Activated naive CD4-positive, alpha-beta T cell treated with anti-CD3 and anti-CD28 coated beads, Interleukin-2, amount 50 U/mL, for 24 hours (primary cell): ENCODE data around the gene NFIX.
A peak's percentile ranks its signal among the peaks of the same experiment; 100 is the strongest.

Experiments used
- H3K27ac Mint-ChIP-seq: one replicate; pipeline ENCODE4 v1.8.0; 2021; ENCODE audit warnings: mild to moderate bottlenecking, mixed read lengths
- H3K27me3 Mint-ChIP-seq: one replicate; pipeline ENCODE4 v1.8.0; 2021; ENCODE audit warnings: mixed read lengths
- H3K36me3 Mint-ChIP-seq: one replicate; pipeline ENCODE4 v1.8.0; 2021; ENCODE audit warnings: mixed read lengths
- H3K4me1 Mint-ChIP-seq: one replicate; pipeline ENCODE4 v1.8.0; 2021; ENCODE audit warnings: mixed read lengths
- H3K4me3 Mint-ChIP-seq: one replicate; pipeline ENCODE4 v1.8.0; 2021; ENCODE audit warnings: mild to moderate bottlenecking, mixed read lengths
- H3K9me3 Mint-ChIP-seq: one replicate; pipeline ENCODE4 v1.8.0; 2021; ENCODE audit warnings: mixed read lengths

The NFIX gene

DNA sequence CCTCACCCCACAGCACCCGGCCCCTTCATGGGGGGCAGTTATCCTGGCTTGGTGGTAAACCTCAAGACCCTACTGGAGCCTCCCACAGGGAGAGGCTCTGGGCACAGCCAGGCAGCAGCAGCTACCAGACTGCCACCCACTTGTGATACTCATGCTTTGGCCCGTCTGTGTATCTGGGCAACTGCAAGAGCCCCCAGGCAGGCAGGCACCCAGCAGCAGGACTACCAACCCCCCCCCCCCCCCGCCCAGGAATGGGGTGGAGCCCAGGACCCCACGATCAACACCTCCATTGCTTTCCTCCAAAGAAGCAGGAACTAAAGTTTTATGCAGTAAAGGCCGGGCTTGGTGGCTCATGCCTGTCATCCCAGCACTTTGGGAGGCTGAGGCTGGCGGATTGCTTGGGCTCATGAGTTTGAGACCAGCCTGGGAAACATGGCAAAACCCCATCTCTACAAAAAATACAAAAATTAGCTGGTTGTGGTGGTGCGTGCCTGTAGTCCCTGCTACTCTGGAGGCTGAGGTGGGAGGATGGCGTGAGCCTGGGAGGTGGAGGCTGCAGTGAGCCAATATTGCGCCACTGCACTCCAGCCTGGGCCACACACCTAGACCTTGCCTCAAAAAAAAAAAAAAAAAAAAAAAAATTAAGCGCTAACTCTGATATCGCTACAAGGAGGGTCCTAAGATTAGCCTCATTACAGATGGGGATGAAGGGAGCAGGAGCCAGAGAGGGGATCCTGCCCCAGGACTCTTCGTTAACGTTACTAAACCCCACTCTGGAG, 108.5 kb downstream of the NFIX start:
- Mint-ChIP-seq H3K27me3 (no peaks in the 10 kb centered on the region), H3K27ac (no peak overlapping the region), H3K4me1 (peaks cover 38% of the 10 kb centered on the region), H3K36me3 (no peaks in the 10 kb centered on the region), H3K4me3 (peak overlapping the region; percentile 91), H3K9me3 (no peaks in the 10 kb centered on the region)

DNA sequence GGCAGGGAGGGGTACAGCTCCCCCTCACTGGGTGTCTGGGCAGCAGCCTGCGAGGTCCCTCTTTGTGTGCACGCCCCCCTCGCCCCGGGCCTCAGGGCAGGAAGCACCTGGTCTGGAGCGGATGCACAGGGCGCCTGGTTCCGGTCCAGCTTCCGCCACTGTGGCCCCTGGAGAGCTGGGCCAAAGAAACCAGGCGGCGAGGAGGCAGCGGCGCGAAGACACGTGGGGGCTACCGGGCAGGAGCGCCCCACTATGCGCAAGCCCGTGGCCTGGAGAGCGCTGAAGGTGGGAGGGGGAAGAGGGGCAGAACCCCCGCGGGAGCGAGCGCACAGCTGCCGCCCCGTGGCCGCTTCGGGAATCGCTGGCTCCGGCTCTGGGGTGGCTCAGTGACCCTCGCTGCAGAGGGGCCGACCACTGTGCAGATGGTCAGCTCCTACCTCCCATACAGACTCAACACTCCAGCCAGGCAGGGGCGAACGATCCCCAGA, 109.1 kb downstream of the NFIX start:
- no peaks in the 10 kb centered on the region for H3K9me3 Mint-ChIP-seq
- H3K4me3 Mint-ChIP-seq: peak overlapping the region; percentile 91
- H3K27me3 Mint-ChIP-seq: no peaks in the 10 kb centered on the region
- H3K4me1 Mint-ChIP-seq: peaks cover 34% of the 10 kb centered on the region
- peak overlapping the region; percentile 91 for H3K27ac Mint-ChIP-seq
- no peaks in the 10 kb centered on the region for H3K36me3 Mint-ChIP-seq

DNA sequence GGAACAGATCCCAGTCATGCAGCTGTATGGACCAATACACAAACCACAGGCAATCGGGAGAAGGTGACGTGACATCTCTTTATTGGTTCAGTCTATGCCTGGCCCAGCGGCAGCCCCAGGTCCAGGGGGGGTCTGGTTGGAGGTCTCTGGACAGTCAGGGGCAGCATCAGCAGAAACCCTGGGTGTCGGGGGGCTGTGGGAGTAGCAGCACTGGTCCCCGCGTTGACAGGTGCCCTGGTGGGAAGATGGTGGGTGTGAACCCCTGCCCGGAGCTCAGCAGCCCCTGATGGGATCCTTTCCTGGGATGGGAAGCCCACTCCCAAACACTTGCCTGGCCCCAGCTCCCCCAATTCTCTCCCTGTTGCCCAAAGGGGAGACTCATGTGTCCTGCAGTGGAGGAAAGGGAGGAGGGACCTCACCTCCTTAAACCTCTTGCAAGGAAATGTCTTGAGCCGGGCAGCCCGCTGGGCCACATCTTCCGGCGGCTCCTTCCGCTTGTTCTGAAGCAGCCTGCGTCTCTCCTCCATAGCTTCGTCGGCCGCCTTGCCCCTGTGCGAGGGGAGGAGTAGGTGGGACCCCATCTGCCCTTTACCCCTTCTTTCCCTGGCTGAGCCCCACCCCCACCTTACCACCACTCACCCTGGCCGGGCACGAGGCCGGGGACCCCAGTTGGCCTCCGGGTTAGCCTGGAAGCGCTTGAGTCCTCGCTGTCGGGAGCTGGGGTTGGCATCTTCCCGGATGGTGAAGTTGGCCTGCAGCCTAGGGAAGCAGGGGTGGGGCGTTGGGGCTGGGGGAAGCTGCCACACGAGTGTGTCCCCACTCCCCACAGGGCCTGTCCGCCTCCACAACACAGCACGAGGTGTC, 109.8 kb downstream of the NFIX start:
- Mint-ChIP-seq H3K27me3 (no peaks in the 10 kb centered on the region), H3K4me1 (peaks cover 30% of the 10 kb centered on the region), H3K36me3 (no peaks in the 10 kb centered on the region), H3K4me3 (peak overlapping the region; percentile 91), H3K27ac (peak overlapping the region; percentile 91), H3K9me3 (no peaks in the 10 kb centered on the region)

DNA sequence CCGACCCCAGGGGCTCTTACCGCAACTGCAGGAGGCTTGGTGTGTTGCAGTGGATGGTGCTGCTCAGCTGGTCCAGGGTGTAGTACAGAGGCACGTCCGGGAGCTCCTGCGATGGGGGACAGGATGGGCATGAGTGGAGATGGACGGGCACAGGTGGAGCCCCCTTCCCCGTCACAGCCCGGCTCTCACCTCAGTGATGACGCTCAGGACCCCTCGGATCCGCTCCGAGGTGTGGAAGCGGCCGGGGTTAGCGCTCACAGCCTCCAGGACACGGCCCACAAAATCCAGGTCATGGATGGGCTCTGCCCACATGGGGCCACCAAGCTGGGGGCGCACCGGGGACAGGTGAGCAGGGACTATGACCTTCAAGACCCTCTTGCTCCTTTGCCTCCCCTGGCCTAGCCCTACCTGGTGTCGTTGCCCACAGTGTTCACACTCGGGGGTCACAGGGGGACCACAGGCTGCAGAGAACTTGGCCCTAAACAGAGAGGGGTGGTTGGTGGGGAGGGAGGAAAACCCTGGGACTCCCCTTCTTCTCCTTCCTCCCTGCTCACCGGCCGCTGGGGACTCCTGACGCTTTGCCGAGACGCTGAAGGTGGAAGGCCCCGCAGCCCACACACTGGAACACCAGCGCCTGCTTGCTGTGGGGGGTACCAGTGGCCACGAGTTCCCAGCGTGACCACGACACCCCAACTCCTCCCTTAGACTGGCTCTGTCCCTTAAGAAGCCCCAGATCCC, 114.3 kb downstream of the NFIX start:
- H3K27ac Mint-ChIP-seq: peak overlapping the region; percentile 30
- H3K4me1 Mint-ChIP-seq: peaks cover 9% of the 10 kb centered on the region
- peaks cover 5% of the 10 kb centered on the region for H3K36me3 Mint-ChIP-seq
- no peak overlapping the region for H3K4me3 Mint-ChIP-seq
- H3K9me3 Mint-ChIP-seq: no peaks in the 10 kb centered on the region
- no peaks in the 10 kb centered on the region for H3K27me3 Mint-ChIP-seq

DNA sequence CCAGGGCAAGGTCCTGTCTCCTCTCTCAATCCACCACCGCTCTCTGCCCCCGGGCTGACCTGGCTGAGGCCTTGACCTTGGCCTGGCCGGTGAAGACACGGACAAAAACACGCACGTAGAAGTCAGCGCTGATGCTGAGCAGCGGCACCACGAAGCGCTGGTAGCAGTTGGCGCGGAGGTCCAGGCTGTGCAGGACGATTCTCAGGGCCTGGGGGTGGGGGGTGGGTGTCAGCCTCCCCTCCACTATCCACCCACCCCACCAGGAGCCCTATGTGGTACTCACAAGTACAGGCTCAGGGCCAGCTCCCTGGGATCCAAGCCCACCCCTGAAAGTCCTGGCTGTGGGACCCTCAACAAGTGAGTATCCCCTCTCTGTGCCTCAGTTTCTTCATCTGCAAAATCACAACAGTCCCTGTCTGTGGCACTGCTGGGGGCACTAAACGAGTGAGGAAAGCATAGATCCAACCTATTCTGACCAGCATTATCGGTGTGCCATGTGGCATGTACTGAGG, 114.9 kb downstream of the NFIX start:
- Mint-ChIP-seq H3K4me1 (peaks cover 4% of the 10 kb centered on the region), H3K9me3 (no peaks in the 10 kb centered on the region), H3K36me3 (peaks cover 5% of the 10 kb centered on the region), H3K27ac (peak overlapping the region; percentile 30), H3K27me3 (no peaks in the 10 kb centered on the region), H3K4me3 (no peak overlapping the region)

DNA sequence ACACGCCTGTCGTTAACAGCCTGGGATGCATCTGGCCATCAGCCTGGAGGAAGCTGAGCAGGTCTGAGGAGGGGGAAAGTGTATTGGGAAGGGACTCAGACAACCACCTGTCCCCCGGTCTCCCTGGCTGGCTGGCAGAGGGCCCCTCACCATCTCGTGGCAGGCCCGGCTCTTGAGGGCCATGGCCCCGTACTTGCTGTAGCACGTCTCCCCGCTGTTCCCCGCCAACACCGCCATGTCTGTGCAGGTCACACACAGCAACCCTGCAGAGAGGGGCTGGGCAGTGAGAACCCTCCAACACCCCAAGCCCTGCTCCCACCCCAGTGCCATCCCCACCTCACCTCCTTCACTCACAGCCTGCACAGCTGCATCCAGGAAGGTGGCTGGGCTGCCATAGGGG, 117.3 kb downstream of the NFIX start:
- Mint-ChIP-seq H3K36me3 (peaks cover 9% of the 10 kb centered on the region), H3K4me3 (no peak overlapping the region), H3K9me3 (no peaks in the 10 kb centered on the region), H3K27me3 (no peaks in the 10 kb centered on the region), H3K27ac (no peak overlapping the region), H3K4me1 (peaks cover 17% of the 10 kb centered on the region)

DNA sequence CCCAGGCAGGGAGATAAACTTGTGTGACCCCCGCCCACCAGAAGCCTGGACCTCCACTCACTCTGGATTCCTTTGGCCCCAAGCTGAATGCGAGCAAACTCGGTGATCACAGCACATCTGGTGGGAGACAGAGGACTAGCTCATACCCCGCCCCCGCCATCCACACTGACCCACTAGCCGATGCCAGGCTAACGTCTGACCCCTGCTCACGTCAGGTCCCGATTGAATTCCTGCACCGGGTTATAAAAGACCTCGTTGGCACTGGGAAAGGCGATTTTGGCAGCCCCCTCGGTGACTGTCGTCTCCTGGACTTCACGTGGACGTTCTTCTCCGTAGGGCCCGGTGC, 120.6 kb downstream of the NFIX start:
- H3K4me3 Mint-ChIP-seq: peak overlapping the region; percentile 90
- peak overlapping the region; percentile 98 for H3K27ac Mint-ChIP-seq
- H3K36me3 Mint-ChIP-seq: peaks cover 9% of the 10 kb centered on the region
- H3K9me3 Mint-ChIP-seq: no peaks in the 10 kb centered on the region
- H3K27me3 Mint-ChIP-seq: no peaks in the 10 kb centered on the region
- peaks cover 34% of the 10 kb centered on the region for H3K4me1 Mint-ChIP-seq

DNA sequence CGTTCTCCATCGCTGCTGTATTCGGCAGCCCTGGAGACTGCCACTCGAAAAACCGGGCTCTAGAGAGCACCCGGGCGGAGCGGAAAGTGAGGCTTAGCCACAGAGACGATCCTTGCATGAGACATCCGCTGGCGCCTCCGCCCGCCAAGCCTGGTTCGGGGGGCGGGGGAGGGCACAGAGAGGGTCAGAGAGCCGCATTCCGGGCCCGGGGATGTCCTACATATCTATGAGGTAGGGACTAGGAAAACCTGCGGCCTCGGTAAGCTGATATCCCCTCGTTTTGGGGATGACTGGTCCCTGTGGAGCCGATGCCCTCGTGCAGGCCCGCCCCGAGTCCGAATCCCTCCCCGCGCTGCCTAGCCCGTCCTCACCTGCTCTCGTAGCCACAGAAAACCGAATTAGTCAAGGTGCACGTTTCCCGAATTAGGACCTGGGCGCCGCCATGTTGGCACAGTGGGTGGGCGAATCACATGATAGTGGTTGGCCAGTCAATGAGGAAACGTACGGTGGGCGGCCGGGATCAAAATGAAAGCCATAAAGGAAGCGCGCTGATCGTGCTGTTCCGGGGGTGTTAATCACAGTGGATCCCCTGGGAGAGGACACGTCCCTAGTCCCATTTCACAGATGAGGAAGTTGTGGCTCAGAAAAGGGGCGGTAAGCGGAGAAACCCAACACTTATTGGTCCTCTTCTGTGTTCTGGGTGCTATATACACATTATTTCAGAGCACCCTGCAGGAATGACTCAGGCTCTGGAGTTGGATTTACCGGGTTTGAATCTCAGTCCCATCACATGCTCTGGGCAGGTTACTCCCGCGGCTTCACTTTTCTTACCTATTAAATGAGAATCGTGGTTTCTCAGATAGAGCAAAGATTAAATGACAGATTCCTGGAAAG, 121.3 kb downstream of the NFIX start, which contains the start of gene TRMT1:
Gene TRMT1, minus strand, starts transcription at position 459 of the 894 bp plus-strand sequence. Its CDS starts 341 bp downstream, at position 118.
- Mint-ChIP-seq H3K27me3 (no peaks in the 10 kb centered on the region), H3K4me3 (peak within 1 kb of the TSS; percentile 90), H3K9me3 (no peaks in the 10 kb centered on the region)

DNA sequence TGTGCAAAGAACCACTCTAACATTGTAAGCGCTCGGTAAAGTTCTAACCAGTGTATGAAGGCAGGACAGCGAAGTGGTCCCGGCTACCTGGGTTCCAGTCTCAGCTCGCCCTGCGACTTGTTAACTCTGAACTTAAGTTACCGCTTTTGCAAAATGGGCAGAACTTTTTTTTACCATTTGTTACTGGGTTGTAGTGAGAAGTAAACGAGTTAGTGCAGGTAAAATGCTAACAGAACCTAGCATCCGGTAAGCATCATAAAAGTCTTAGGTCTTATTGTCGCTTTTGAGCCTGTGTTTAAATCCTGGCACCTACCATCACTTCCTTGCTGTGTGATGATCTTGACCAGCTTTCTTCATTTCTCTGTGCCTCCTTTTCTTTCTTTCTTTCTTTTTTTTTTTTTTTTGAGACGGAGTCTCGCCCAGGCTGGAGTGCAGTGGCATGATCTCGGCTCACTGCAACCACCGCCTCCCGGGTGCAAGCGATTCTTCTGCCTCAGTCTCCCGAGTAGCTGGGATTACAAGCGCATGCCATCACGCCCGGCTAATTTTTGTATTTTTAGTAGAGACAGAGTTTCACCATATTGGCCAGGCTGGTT, 122.0 kb downstream of the NFIX start:
- H3K4me1 Mint-ChIP-seq: peaks cover 47% of the 10 kb centered on the region
- no peaks in the 10 kb centered on the region for H3K9me3 Mint-ChIP-seq
- peak overlapping the region; percentile 98 for H3K27ac Mint-ChIP-seq
- H3K4me3 Mint-ChIP-seq: peak overlapping the region; percentile 90
- peaks cover 9% of the 10 kb centered on the region for H3K36me3 Mint-ChIP-seq
- no peaks in the 10 kb centered on the region for H3K27me3 Mint-ChIP-seq

More for the DNA sequence above, 121.3 kb downstream of the NFIX start, which contains the start of gene TRMT1:
- peaks cover 40% of the 10 kb centered on the region for H3K4me1 Mint-ChIP-seq
- peaks cover 9% of the 10 kb centered on the region for H3K36me3 Mint-ChIP-seq
- H3K27ac Mint-ChIP-seq: peak within 1 kb of the TSS; percentile 98

DNA sequence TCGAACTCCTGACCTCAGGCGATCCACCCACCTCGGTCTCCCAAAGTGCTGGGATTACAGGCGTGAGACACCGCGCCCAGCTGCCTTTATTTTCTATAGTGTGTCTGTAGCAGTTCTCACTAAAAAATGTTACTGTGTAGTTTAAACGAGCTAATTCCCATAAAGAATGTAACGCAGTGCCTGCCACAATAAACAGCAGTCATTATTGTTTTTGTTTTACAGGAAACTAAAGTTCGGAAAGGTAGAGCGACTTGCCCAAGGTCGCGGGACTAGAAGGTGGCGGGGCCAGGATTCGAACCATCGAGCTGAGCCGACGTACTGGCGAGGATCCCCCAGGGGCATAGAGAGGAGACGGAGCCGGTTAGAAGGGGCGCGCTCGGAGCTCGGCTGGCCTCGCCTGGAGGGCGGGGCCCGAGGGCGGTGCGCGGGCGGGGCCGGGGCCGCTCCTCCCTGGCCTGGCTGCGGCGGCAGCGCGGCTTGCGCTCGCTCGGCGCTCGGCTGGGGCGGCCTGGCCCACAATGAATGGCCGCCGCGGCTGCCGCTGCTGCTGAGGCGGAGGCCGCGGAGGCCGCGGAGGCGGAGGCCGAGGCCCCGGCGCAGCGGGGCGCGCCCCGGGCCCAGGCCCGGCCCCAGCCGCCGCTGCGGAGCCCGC, 122.6 kb downstream of the NFIX start, which contains the start of gene NACC1:
Gene NACC1, plus strand, starts transcription at position 493 of the 652 bp plus-strand sequence. CDS start 16,944 bp downstream, outside the sequence.
- Mint-ChIP-seq H3K4me1 (peaks cover 53% of the 10 kb centered on the region), H3K27me3 (no peaks in the 10 kb centered on the region), H3K27ac (peak within 1 kb of the TSS; percentile 98), H3K4me3 (peak within 1 kb of the TSS; percentile 90), H3K36me3 (peaks cover 7% of the 10 kb centered on the region), H3K9me3 (no peaks in the 10 kb centered on the region)

DNA sequence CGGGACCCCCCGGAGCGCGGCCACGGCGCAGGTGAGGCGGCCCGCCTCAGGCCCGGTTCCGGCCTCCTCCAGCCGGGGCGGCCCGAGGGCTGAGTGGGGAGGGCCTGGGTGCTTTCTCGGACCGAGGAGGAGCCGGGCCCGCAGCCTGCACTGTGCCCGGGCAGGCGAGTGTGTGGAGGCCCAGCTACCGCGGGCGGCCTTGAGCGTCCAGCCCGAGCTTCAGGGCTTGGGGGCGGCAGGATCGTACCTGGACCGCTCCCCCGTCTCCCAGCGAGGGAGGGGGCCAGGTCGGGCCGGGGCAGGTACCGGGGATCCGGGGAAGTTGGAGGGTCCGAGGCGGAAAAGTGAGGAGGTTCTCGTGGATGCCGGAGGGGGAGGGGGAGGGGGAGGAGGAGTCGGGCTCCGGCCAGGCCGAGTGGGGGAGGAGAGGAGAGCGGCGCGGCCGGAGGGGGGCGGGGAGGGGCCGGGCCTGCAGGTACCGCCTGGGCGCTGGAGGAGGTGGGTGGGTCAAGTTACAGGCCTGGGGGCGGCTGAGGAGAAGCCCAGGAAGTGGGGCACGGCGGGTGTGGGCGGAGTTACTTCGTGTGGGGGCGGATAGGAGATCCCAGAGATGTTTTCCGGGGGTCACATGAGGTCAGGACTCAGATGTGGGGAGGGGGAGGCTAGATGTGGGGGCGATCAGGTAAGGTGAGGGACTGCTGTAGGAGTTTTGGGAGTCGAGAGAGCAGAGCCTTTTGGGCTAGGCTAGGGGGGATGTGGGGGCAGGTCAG, 123.3 kb downstream of the NFIX start:
- Mint-ChIP-seq H3K9me3 (no peaks in the 10 kb centered on the region), H3K27me3 (no peaks in the 10 kb centered on the region), H3K4me1 (peaks cover 59% of the 10 kb centered on the region), H3K36me3 (peaks cover 7% of the 10 kb centered on the region), H3K4me3 (peak overlapping the region; percentile 85), H3K27ac (peak overlapping the region; percentile 82)

DNA sequence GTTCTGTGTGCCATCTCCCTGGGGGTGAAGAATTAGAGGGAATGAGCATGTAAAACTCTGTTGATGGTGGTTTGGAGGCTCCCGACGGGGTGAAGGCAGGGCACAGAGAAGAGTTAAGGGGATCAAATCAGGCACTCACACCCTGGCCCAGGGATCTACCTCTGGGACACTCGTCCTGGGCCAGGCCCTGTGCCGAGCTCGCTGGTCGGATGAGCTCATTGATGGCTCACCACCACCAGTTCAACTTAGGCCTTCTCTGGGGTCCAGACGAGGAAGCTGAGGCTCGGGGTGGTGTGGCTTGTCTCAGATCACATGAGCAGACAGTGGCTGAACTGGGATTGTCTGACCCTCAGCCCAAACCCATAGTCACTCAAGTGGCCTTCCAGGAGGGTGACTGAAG, 124.4 kb downstream of the NFIX start:
- Mint-ChIP-seq H3K9me3 (no peaks in the 10 kb centered on the region), H3K27me3 (no peaks in the 10 kb centered on the region), H3K4me1 (peaks cover 57% of the 10 kb centered on the region), H3K36me3 (peaks cover 4% of the 10 kb centered on the region), H3K4me3 (peak overlapping the region; percentile 85), H3K27ac (peak overlapping the region; percentile 82)

DNA sequence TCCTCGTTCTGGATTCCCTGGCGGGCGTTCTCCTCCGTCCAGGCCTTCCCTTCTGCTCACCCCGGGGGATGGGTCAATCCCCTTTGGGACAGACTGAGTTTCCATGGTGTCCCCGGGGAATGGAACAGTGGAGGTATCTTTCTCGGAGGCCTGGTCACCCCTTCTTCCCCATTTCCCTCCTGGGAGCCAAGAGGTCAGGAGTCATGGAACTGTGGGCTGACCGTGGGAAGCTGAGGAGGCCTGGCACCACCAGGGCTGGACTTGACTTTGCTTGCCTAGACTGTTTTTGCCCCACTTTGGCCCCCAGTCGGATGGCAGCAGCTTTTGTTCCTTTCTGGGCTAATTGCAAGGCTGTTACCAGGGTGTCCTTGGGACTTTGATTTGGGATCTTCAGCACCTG, 124.8 kb downstream of the NFIX start:
- H3K27ac Mint-ChIP-seq: no peak overlapping the region
- peak overlapping the region; percentile 85 for H3K4me3 Mint-ChIP-seq
- no peaks in the 10 kb centered on the region for H3K27me3 Mint-ChIP-seq
- peaks cover 57% of the 10 kb centered on the region for H3K4me1 Mint-ChIP-seq
- H3K36me3 Mint-ChIP-seq: peaks cover 4% of the 10 kb centered on the region
- no peaks in the 10 kb centered on the region for H3K9me3 Mint-ChIP-seq
